Measurements from ENCODE around the gene SMYD3. TPM values are rescaled to one million over a fixed set of nuclear protein-coding genes. Genes with fewer than 3 reads are reported as not detected.

The SMYD3 gene
- total and polyA plus RNA-seq, 9 of the 15 experiments (the other 6 are each of a cell fraction or from before 2014, with no cell fraction given), result 128 to 440 (median 197) TPM

- TF ChIP-seq, protein P1, sequence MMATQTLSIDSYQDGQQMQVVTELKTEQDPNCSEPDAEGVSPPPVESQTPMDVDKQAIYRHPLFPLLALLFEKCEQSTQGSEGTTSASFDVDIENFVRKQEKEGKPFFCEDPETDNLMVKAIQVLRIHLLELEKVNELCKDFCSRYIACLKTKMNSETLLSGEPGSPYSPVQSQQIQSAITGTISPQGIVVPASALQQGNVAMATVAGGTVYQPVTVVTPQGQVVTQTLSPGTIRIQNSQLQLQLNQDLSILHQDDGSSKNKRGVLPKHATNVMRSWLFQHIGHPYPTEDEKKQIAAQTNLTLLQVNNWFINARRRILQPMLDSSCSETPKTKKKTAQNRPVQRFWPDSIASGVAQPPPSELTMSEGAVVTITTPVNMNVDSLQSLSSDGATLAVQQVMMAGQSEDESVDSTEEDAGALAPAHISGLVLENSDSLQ (IDR thresholded peaks at IDR 0.05), result peak; percentile 91
- TF ChIP-seq SMARCE1 (IDR thresholded peaks at IDR 0.05) (no peak), MEIS2 (IDR thresholded peaks at IDR 0.05; ENCODE audit: partially characterized antibody) (peak; percentile 47), MAFK (IDR thresholded peaks at IDR 0.05; ENCODE audit: low read length) (no peak), TCF7L2 (IDR thresholded peaks at IDR 0.05; ENCODE audit: low read depth, low read length) (no peak), NBN (IDR thresholded peaks at IDR 0.05; ENCODE audit: low read depth) (no peak), MEF2A (IDR thresholded peaks at IDR 0.05; ENCODE audit: control insufficient read depth, low read depth, low read length) (peak; percentile 47; the same call in 1 of the 2 replicates), GTF3C2 (IDR thresholded peaks at IDR 0.05; ENCODE audit: borderline replicate concordance, extremely low read depth, insufficient read length) (no peak)
These were observed 62.5 kb downstream of the SMYD3 start (continued) for GRCh38 chr1:246444617-246445016.

GRCh38 chr1:246437961-246438360 is 69.1 kb downstream of the SMYD3 start:
- in situ Hi-C loops (cut with MboI), result no loop called here

More at GRCh38 chr1:246437961-246438360, 69.1 kb downstream of the SMYD3 start:
- H3K36me3 ChIP-seq (ENCODE audit: control insufficient read depth, insufficient read depth, low read length), result no peaks in the 10 kb centered on the region
- no peaks in the 10 kb centered on the region for H3K9me3 ChIP-seq (replicated peaks; ENCODE audit: control insufficient read depth, insufficient read depth, low read depth, low read length)
- no peaks in the 10 kb centered on the region for H3K79me2 ChIP-seq (ENCODE audit: control insufficient read depth, insufficient read depth, low read length)
- no peak overlapping the region for H3K27ac ChIP-seq (ENCODE audit: extremely low read depth, low read depth, low read length)
- POLR2A ChIA-PET, result no interaction called here
- CTCF ChIA-PET (ENCODE audit: low intra/inter-chr PET ratio), result no interaction called here
- BruUV-seq (replicated peaks), result no TSS peak
- no peaks in the 10 kb centered on the region for H4K20me1 ChIP-seq (replicated peaks; ENCODE audit: control insufficient read depth, insufficient read depth, low read length)
- H3K9me1 ChIP-seq (ENCODE audit: control insufficient read depth, insufficient read depth, low read length), result no peaks in the 10 kb centered on the region
- FAIRE-seq (no peak), ATAC-seq (no peak), DNase-seq (ENCODE audit: extremely low read depth in 1 of 4, low spot score in 3 of 4) (no peak)
- TF ChIP-seq CBX8 (IDR thresholded peaks at IDR 0.05; ENCODE audit: borderline replicate concordance, extremely low read depth, low read depth, low read length, poor library complexity, severe bottlenecking) (no peak), ZNF124 (CRISPR knock-in tag; IDR thresholded peaks at IDR 0.05) (no peak), TAF1 (IDR thresholded peaks at IDR 0.05; ENCODE audit: control insufficient read depth, extremely low read depth, insufficient read depth, low read length, severe bottlenecking) (no peak), HIVEP1 (CRISPR knock-in tag; IDR thresholded peaks at IDR 0.05) (no peak)
- TF ChIP-seq, protein P2, sequence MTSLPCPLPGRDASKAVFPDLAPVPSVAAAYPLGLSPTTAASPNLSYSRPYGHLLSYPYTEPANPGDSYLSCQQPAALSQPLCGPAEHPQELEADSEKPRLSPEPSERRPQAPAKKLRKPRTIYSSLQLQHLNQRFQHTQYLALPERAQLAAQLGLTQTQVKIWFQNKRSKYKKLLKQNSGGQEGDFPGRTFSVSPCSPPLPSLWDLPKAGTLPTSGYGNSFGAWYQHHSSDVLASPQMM (CRISPR knock-in tag; IDR thresholded peaks at IDR 0.05), result no peak
- intact Hi-C loops (cut with micrococcal nuclease), result no loop called here
- H3K4me2 ChIP-seq (ENCODE audit: insufficient read depth, low read length), result no peak overlapping the region
- H3K27me3 ChIP-seq (ENCODE audit: control insufficient read depth in 2 of 2, insufficient read depth in 2 of 2, low read length in 2 of 2), result no peaks in the 10 kb centered on the region
- H3K4me3 ChIP-seq, result no peak overlapping the region
- H3K4me1 ChIP-seq (replicated peaks in 1 of 2; ENCODE audit: control insufficient read depth in 2 of 2, insufficient read depth in 2 of 2, low read length in 2 of 2), result no peaks in the 10 kb centered on the region
- H2AFZ ChIP-seq (ENCODE audit: low read depth, low read length), result no peak overlapping the region
- 43% methylated on average over 3 of the region's 3 CpGs for WGBS (ENCODE audit: insufficient coverage, low coverage, missing lambda C conversion rate)
- no peak overlapping the region for H3K9ac ChIP-seq (ENCODE audit: insufficient read depth in 1 of 2, low read depth in 2 of 2, low read length in 2 of 2)

Data from K562 (cell line).